ENCODE results near the gene SLC43A2.
A peak's percentile ranks its signal among the peaks of the same experiment; 100 is the strongest.
"Not testable (repeated sequence)": the region's sequence is repeated elsewhere in the genome, so short reads cannot be mapped to it uniquely, and the experiment has no call there.

The SLC43A2 gene

GRCh38 chr17:1627982-1628855, at the start of gene SLC43A2:
Gene SLC43A2 (minus strand): TSS chr17:1628834. CDS start chr17:1627874, 960 bp downstream.
- peak; percentile 48 to 58 for DNase-seq (ENCODE audit: low read depth in 2 of 2)

- DNase-seq (ENCODE audit: low read depth in 2 of 2), result no peak
Measured at GRCh38 chr17:1676401-1676800, 47.8 kb upstream of the SLC43A2 start.

- DNase-seq (ENCODE audit: low read depth in 2 of 2), result no peak
Measured at GRCh38 chr17:1673041-1673785, 44.6 kb upstream of the SLC43A2 start.

GRCh38 chr17:1663934-1664333, 35.3 kb upstream of the SLC43A2 start:
- DNase-seq (ENCODE audit: low read depth in 2 of 2), result not testable (repeated sequence)

- no peak for DNase-seq (ENCODE audit: low read depth in 2 of 2)
Measured at GRCh38 chr17:1661045-1661444, 32.4 kb upstream of the SLC43A2 start.

GRCh38 chr17:1658100-1658499, 29.5 kb upstream of the SLC43A2 start:
- DNase-seq (ENCODE audit: low read depth in 2 of 2), result no peak

- DNase-seq (ENCODE audit: low read depth in 2 of 2), result no peak
Measured at GRCh38 chr17:1653735-1654134, 25.1 kb upstream of the SLC43A2 start.

- not testable (repeated sequence) for DNase-seq (ENCODE audit: low read depth in 2 of 2)
Measured at GRCh38 chr17:1652794-1653193, 24.2 kb upstream of the SLC43A2 start.

GRCh38 chr17:1651559-1651844, 22.9 kb upstream of the SLC43A2 start:
- DNase-seq (ENCODE audit: low read depth in 2 of 2), result no peak

GRCh38 chr17:1650731-1651558, 22.3 kb upstream of the SLC43A2 start:
- no peak for DNase-seq (ENCODE audit: low read depth in 2 of 2)

- no peak for DNase-seq (ENCODE audit: low read depth in 2 of 2)
Measured at GRCh38 chr17:1649844-1650501, 21.3 kb upstream of the SLC43A2 start, which contains the start of gene RILP. Gene RILP (minus strand): TSS chr17:1649866. CDS start chr17:1649804, 62 bp downstream.

- DNase-seq (ENCODE audit: low read depth in 2 of 2), result peak; percentile 89 to 90
Measured at GRCh38 chr17:1648963-1649843, 20.6 kb upstream of the SLC43A2 start.

GRCh38 chr17:1648173-1648962, 19.7 kb upstream of the SLC43A2 start:
- DNase-seq (ENCODE audit: low read depth in 2 of 2), result no peak

- DNase-seq (ENCODE audit: low read depth in 2 of 2), result no peak
Measured at GRCh38 chr17:1647802-1648171, 19.2 kb upstream of the SLC43A2 start.

GRCh38 chr17:1646199-1646875, 17.7 kb upstream of the SLC43A2 start:
- DNase-seq (ENCODE audit: low read depth in 2 of 2), result no peak

- DNase-seq (ENCODE audit: low read depth in 2 of 2), result no peak
Measured at GRCh38 chr17:1645207-1646171, 16.9 kb upstream of the SLC43A2 start, which contains the start of gene SCARF1. Gene SCARF1 (minus strand): TSS chr17:1645732. CDS start chr17:1645697, 35 bp downstream.

- no peak for DNase-seq (ENCODE audit: low read depth in 2 of 2)
Measured at GRCh38 chr17:1644493-1645206, 16.0 kb upstream of the SLC43A2 start.
